Measurements from ENCODE around the gene POLR3K.
"Not testable (repeated sequence)": the region's sequence is repeated elsewhere in the genome, so short reads cannot be mapped to it uniquely, and the experiment has no call there.

The POLR3K gene

GRCh38 chr16:42069-42457 is 11.3 kb downstream of the POLR3K start:
- DNase-seq, result no peak

GRCh38 chr16:41439-42068 is 11.9 kb downstream of the POLR3K start:
- no peak for DNase-seq

GRCh38 chr16:38941-39892 is 14.2 kb downstream of the POLR3K start:
- no peak for DNase-seq

- DNase-seq, result not testable (repeated sequence)
Observed at GRCh38 chr16:38206-38605, 15.2 kb downstream of the POLR3K start.

- DNase-seq, result no peak
Observed at GRCh38 chr16:37511-37910, 15.9 kb downstream of the POLR3K start.

GRCh38 chr16:36336-36984 is 16.9 kb downstream of the POLR3K start:
- DNase-seq, result no peak

GRCh38 chr16:35678-36305 is 17.6 kb downstream of the POLR3K start:
- no peak for DNase-seq

GRCh38 chr16:35011-35677 is 18.3 kb downstream of the POLR3K start:
- no peak for DNase-seq

- DNase-seq, result no peak
Observed at GRCh38 chr16:34648-34987, 18.8 kb downstream of the POLR3K start.

GRCh38 chr16:33877-34647 is 19.3 kb downstream of the POLR3K start:
- DNase-seq, result no peak

- DNase-seq, result not testable (repeated sequence)
Observed at GRCh38 chr16:33154-33876, 20.1 kb downstream of the POLR3K start.

GRCh38 chr16:30627-31026 is 22.8 kb downstream of the POLR3K start:
- DNase-seq, result not testable (repeated sequence)

- DNase-seq, result not testable (repeated sequence)
Observed at GRCh38 chr16:25926-26348, 27.5 kb downstream of the POLR3K start.

GRCh38 chr16:24151-24550 is 29.3 kb downstream of the POLR3K start:
- not testable (repeated sequence) for DNase-seq

GRCh38 chr16:20886-21285 is 32.5 kb downstream of the POLR3K start:
- not testable (repeated sequence) for DNase-seq

- not testable (repeated sequence) for DNase-seq
Observed at GRCh38 chr16:17062-17765, 36.2 kb downstream of the POLR3K start.

- DNase-seq, result peak; percentile 0
Observed at GRCh38 chr16:10772-11171, 42.6 kb downstream of the POLR3K start.

- DNase-seq, result no peak
Observed at GRCh38 chr16:9903-10665, 43.3 kb downstream of the POLR3K start.

Measured in NCI-H1436 treated with DMSO at 0.1 percent for 48 hours (cell line).